Heart right ventricle (tissue), 16 donors: ENCODE data around the gene PUDP. TPM values are rescaled to one million over a fixed set of nuclear protein-coding genes. Genes with fewer than 3 reads are reported as not detected.

Experiments used
- ATAC-seq, 8 donors: fragments of 200-7000 bp; cut with Tn5 transposase; one replicate each; pipeline ENCODE4 v1.9.1; 2020; ENCODE audit warnings: mild to moderate bottlenecking in 8 of 8, moderate library complexity in 8 of 8, moderate number of reproducible peaks in 1 of 8
- DNase-seq, 2 donors: peaks; one replicate each; pipeline ENCODE4 v3.0.0-alpha.2; 2020
- H3K27ac ChIP-seq, 10 donors: fragments of 200-600 bp; sonication (generic) in 2 of 10; one replicate each; pipeline versions ENCODE4 v1.5.0 to v1.8.0; 2020 to 2022; ENCODE audit warnings: mild to moderate bottlenecking in 3 of 10
- H3K27me3 ChIP-seq, 7 donors: fragments of 200-600 bp; one replicate each; pipeline ENCODE4 v1.8.0; 2021 to 2022; ENCODE audit warnings: mild to moderate bottlenecking in 2 of 7
- H3K36me3 ChIP-seq, 9 donors: fragments of 200-600 bp; sonication (generic) in 1 of 9; one replicate each; pipeline versions ENCODE4 v1.5.0 to v1.8.0; 2020 to 2022; ENCODE audit warnings: mild to moderate bottlenecking in 2 of 9
- H3K4me1 ChIP-seq, 9 donors: fragments of 200-600 bp; sonication (generic) in 1 of 9; one replicate each; pipeline versions ENCODE4 v1.5.0 to v1.8.0; 2020 to 2022; ENCODE audit warnings: mild to moderate bottlenecking in 4 of 9
- H3K4me3 ChIP-seq, 10 donors: fragments of 200-600 bp; sonication (generic) in 2 of 10; one replicate each; pipeline versions ENCODE4 v1.5.0 to v1.8.0; 2020 to 2022; ENCODE audit warnings: mild to moderate bottlenecking in 7 of 10, moderate library complexity in 2 of 10
- H3K9me3 ChIP-seq, 11 donors: fragments of 200-600 bp in 10 of 11; sonication (generic) in 2 of 11; one replicate each; pipeline versions ENCODE4 v1.5.0 to v1.8.0; 2013 to 2022; ENCODE audit warnings: mild to moderate bottlenecking in 2 of 11, control low read depth in 1 of 11, moderate library complexity in 1 of 11
- CTCF ChIP-seq, 9 donors: fragments of 200-600 bp; sonication (generic) in 2 of 9; IDR thresholded peaks; one replicate each; pipeline versions ENCODE4 v1.5.0 to v1.8.0; 2021 to 2022; ENCODE audit warnings: antibody characterized with exemption in 9 of 9, mild to moderate bottlenecking in 5 of 9, moderate library complexity in 1 of 9
- WGBS, 2 donors: extraction: QIAGEN DNeasy Blood & Tissue Kit; methylation state at CpG; one replicate each; pipeline ENCODE4 v1.1.7; 2013; ENCODE audit warnings: inconsistent platforms in 1 of 2; 5-methylcytosine and 5-hydroxymethylcytosine counted together
- intact Hi-C, 10 donors: fragments of 100-400 bp; cut with DNase I; formaldehyde crosslinking; loops; one replicate each; pipeline versions ENCODE4 v1.11.1 to v1.14.2; 2022
- polyA plus RNA-seq, 2 donors: library from polyadenylated mRNA; stranded (reverse); fragments of 200-250 nt; gene quantifications; one replicate each; pipeline ENCODE4 v1.2.3, GENCODE V29; 2013
- total RNA-seq, 10 donors: library from RNA; stranded (reverse); fragmentation: NEBNext Ultra II Directional in 3 of 10; extraction: Animal tissue kit (Norgen Biotek cat#: 25700) in 3 of 10; gene quantifications; one replicate each; pipeline versions ENCODE4 v1.2.1 to v1.2.4, GENCODE V29; 2021 to 2023
- donor health status: Arrhythmogenic right ventricular cardiomyopathy.
- donor health status: ischemic (EF 13 %, LVEDD 7.1; RV severe dilation, severe dysfunction).
- donor health status: healthy with polysubstance abuse.
- donor health status: DM: no; HTN: yes; CAD: no.
- donor health status: DM: no; HTN: no; CAD: no.
- donor health status: ischemic (EF 25% LVEDD 6.9; RV normal size, moderate dysfunction).
- donor health status: ischemic (EF 25% LVEDD 5.7; RV mildly dilated, moderate dysfunction).
- donor health status: healthy.
- donor health status: DM: yes; HTN: yes; CAD: no.
- donor health status: Ischemic cardiomyopathy.
- donor health status: ischemic (EF 35%, LVEDD 5.7; RV mildly dilated, moderate dysfunction).
- donor health status: nonischemic (EF 11% LVEDD 7.7; RV severe dilation, severe dysfunction).
- donor health status: DM: yes; HTN: yes; CAD: no.
- donor health status: PGD.
- donor health status: ischemic (EF 29% LVEDD 5.4; RV normal size, mild dysfunction).
- donor health status: nonischemic (EF 23%, LVEDD 6.1; RV moderate dilation, normal function).

PUDP gene
- total and polyA plus RNA-seq, 12 donors, result 9.1 to 27.0 (median 21.0) TPM

- Histone ChIP-seq H3K27me3 (no peaks in the 10 kb centered on the region), H3K27ac (no peak overlapping the region), H3K9me3 (no peaks in the 10 kb centered on the region), H3K36me3 (no peaks in the 10 kb centered on the region), H3K4me1 (peaks cover 0 to 30% (median 8%) of the 10 kb centered on the region in 9 donors), H3K4me3 (no peak overlapping the region)
- WGBS, 2 donors, result 74 to 75% methylated on average over 8 of the region's 8 CpGs
- no peak for DNase-seq
- no peak for ATAC-seq
- intact Hi-C loops, result loop anchor here in 1 of 10 donors (10.0 kb wide), 1 partner anchor 781 kb away; the partner anchor contains the start of gene PNPLA4
- no peak for TF ChIP-seq CTCF (IDR thresholded peaks at IDR 0.05)
Measured at GRCh38 chrX:7143941-7144525, 3.9 kb downstream of the PUDP start.

GRCh38 chrX:7143076-7143475 is 4.9 kb downstream of the PUDP start:
- no peaks in the 10 kb centered on the region for H3K9me3 ChIP-seq
- ATAC-seq (no peak), DNase-seq (no peak)
- H3K27me3 ChIP-seq, result no peaks in the 10 kb centered on the region
- no peak for TF ChIP-seq CTCF (IDR thresholded peaks at IDR 0.05)
- 95 to 100% methylated on average over 1 of the region's 1 CpG for WGBS, 2 donors
- H3K27ac ChIP-seq, result no peak overlapping the region
- no peaks in the 10 kb centered on the region for H3K36me3 ChIP-seq
- H3K4me1 ChIP-seq, result peaks cover 0 to 25% (median 8%) of the 10 kb centered on the region in 9 donors
- intact Hi-C loops, result loop anchor here in 1 of 10 donors (10.0 kb wide), 1 partner anchor 782 kb away; the partner anchor contains the start of gene PNPLA4
- H3K4me3 ChIP-seq, result no peak overlapping the region

GRCh38 chrX:7139202-7140081 is 8.5 kb downstream of the PUDP start:
- Histone ChIP-seq H3K27ac (no peak overlapping the region), H3K4me1 (peaks cover 0 to 5% (median 0%) of the 10 kb centered on the region in 9 donors), H3K9me3 (no peaks in the 10 kb centered on the region), H3K36me3 (no peaks in the 10 kb centered on the region), H3K4me3 (no peak overlapping the region), H3K27me3 (no peaks in the 10 kb centered on the region)
- WGBS, 2 donors, result 57 to 70% methylated on average over 9 of the region's 9 CpGs
- no peak for TF ChIP-seq CTCF (IDR thresholded peaks at IDR 0.05)
- intact Hi-C loops, result loop anchor here in 1 of 10 donors (10.0 kb wide), 1 partner anchor 785 kb away; the partner anchor contains the start of gene PNPLA4
- no peak for DNase-seq
- ATAC-seq, result peak in 4 of 8 donors; percentile 41 to 55 (median 54)

GRCh38 chrX:7134981-7135380 is 13.0 kb downstream of the PUDP start:
- H3K9me3 ChIP-seq, result no peaks in the 10 kb centered on the region

More at GRCh38 chrX:7134981-7135380, 13.0 kb downstream of the PUDP start:
- no peak for DNase-seq
- no peaks in the 10 kb centered on the region for H3K27me3 ChIP-seq
- 93 to 98% methylated on average over 2 of the region's 2 CpGs for WGBS, 2 donors
- no peak overlapping the region for H3K27ac ChIP-seq
- H3K36me3 ChIP-seq, result no peaks in the 10 kb centered on the region
- TF ChIP-seq CTCF (IDR thresholded peaks at IDR 0.05), result no peak
- intact Hi-C loops, result no loop called here
- no peak overlapping the region for H3K4me3 ChIP-seq
- ATAC-seq, result no peak
- H3K4me1 ChIP-seq, result peaks cover 0 to 26% (median 19%) of the 10 kb centered on the region in 9 donors
